ENCODE measurements around the gene PBX1.

- TF ChIP-seq CTCF (IDR thresholded peaks at IDR 0.05) (no peak), POLR2AphosphoS5 (IDR thresholded peaks at IDR 0.05) (peak; percentile 6 to 86), POLR2A (IDR thresholded peaks at IDR 0.05) (peak in 3 of 4 donors; percentile 6 to 88 (median 42)), EP300 (IDR thresholded peaks at IDR 0.05) (no peak)
These were observed at the start of gene PBX1 for GRCh38 chr1:164558461-164559341.
